CD4-positive, alpha-beta T cell (primary cell): Measurements from ENCODE around the gene NR2C1. TPM values are rescaled to one million over a fixed set of nuclear protein-coding genes. Genes with fewer than 3 reads are reported as not detected.
A peak's percentile ranks its signal among the peaks of the same experiment; 100 is the strongest.

ENCODE experiments used
- ATAC-seq: fragments of 200-7000 bp; cut with Tn5 transposase; one replicate; pipeline ENCODE4 v1.10.0; 2022; ENCODE audit warnings: mild to moderate bottlenecking; ENCODE audit not compliant: poor library complexity
- CTCF ChIA-PET: fragments of 350-600 bp; sonication (Branson Sonifier 250); formaldehyde crosslinking; loops from one replicate; lab custom pipeline; 2021; ENCODE audit warnings: antibody characterized with exemption, inconsistent platforms; lab: Charles Lee
- POLR2A ChIA-PET: fragments of 350-600 bp; sonication (Branson Sonifier 250); formaldehyde crosslinking; loops from one replicate; lab custom pipeline; 2021; ENCODE audit warnings: antibody characterized with exemption, inconsistent platforms; lab: Charles Lee
- DNase-seq, 14 experiments: peaks; one replicate each; pipeline ENCODE4 v3.0.0-alpha.2; 2013 to 2020; ENCODE audit warnings: mixed read lengths in 2 of 14
- H3K27ac ChIP-seq, 2 donors: one replicate each; pipeline versions ENCODE4 v1.5.1 to v1.7.0; 2013; ENCODE audit warnings: low read length in 2 of 2, low read depth in 1 of 2, mild to moderate bottlenecking in 1 of 2
- H3K27me3 ChIP-seq, 2 experiments: 1 replicate in 1 of 2; 2 replicates in 1 of 2; pipeline versions ENCODE4 v1.6.1 to v1.7.0; 2013; ENCODE audit warnings: low read length in 2 of 2, control low read depth in 1 of 2, mild to moderate bottlenecking in 1 of 2, moderate library complexity in 1 of 2; ENCODE audit not compliant: insufficient read depth in 2 of 2, control insufficient read depth in 1 of 2
- H3K36me3 ChIP-seq: one replicate; pipeline ENCODE4 v1.6.1; 2013; ENCODE audit warnings: low read length, control low read depth; ENCODE audit not compliant: insufficient read depth
- H3K4me1 ChIP-seq: one replicate; pipeline ENCODE4 v1.6.1; 2013; ENCODE audit warnings: low read length, control low read depth; ENCODE audit not compliant: insufficient read depth
- H3K4me3 ChIP-seq: one replicate; pipeline ENCODE4 v1.5.1; 2013; ENCODE audit warnings: mild to moderate bottlenecking, low read length, moderate library complexity
- H3K9me3 ChIP-seq, 2 experiments: 1 replicate in 1 of 2; 2 replicates in 1 of 2; pipeline versions ENCODE4 v1.6.1 to v1.7.0; 2013; ENCODE audit warnings: low read length in 2 of 2, mild to moderate bottlenecking in 2 of 2, control low read depth in 1 of 2, moderate library complexity in 1 of 2; ENCODE audit not compliant: control insufficient read depth in 1 of 2, insufficient read depth in 1 of 2
- H3K27ac Mint-ChIP-seq: one replicate; pipeline ENCODE4 v1.8.0; 2020; ENCODE audit warnings: mixed read lengths
- H3K27me3 Mint-ChIP-seq: one replicate; pipeline ENCODE4 v1.8.0; 2021; ENCODE audit warnings: mixed read lengths
- H3K36me3 Mint-ChIP-seq: one replicate; pipeline ENCODE4 v1.8.0; 2021; ENCODE audit warnings: low read depth, mixed read lengths
- H3K4me1 Mint-ChIP-seq: one replicate; pipeline ENCODE4 v1.8.0; 2021; ENCODE audit warnings: low read depth, mixed read lengths
- H3K4me3 Mint-ChIP-seq: one replicate; pipeline ENCODE4 v1.8.0; 2020; ENCODE audit warnings: mild to moderate bottlenecking, mixed read lengths
- H3K9me3 Mint-ChIP-seq: one replicate; pipeline ENCODE4 v1.8.0; 2020; ENCODE audit warnings: mixed read lengths
- intact Hi-C, 2 experiments: fragments of 100-400 bp; cut with DNase I in 1 of 2; cut with micrococcal nuclease in 1 of 2; formaldehyde crosslinking; loops; one replicate each; pipeline versions ENCODE4 v1.15.1 to v1.9.0; 2023 to 2025; cut with DNase I, micrococcal nuclease
- total RNA-seq, 174 experiments: library from RNA in 2 of 174; stranded (reverse) in 2 of 174; gene quantifications; one replicate each; pipeline ENCODE4 v1.2.3 and lab custom pipeline; 2021 to 2026
- TF ChIP-seq, protein P1 (sequence below): fragments of 200-600 bp; IDR thresholded peaks from one replicate; pipeline ENCODE4 v1.8.0; 2022; ENCODE audit warnings: antibody characterized with exemption, mild to moderate bottlenecking

The NR2C1 gene
- total RNA-seq, 2 experiments from 2014 or later = 48.3 to 58.9 TPM

DNA sequence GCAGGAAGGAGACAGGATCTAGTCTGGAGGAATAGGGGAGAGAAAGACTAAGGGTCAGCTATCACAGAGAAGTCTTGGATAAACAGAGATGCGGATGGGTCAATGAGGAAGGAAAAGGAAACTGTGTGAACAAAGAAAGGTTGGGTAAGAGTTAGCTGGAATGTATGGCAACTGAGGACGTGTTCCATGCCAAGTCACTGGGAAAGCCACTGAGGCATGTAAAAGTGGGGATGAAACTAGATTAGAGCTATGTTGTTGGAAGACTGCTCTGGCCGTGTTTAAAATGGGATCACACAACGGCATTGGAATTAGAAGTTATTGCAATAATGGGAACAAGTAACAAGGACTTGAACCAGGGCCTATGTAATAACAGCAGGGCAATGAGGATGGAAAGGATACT lies 3.9 kb upstream of the NR2C1 start:
- CTCF ChIA-PET = no interaction called here

DNA sequence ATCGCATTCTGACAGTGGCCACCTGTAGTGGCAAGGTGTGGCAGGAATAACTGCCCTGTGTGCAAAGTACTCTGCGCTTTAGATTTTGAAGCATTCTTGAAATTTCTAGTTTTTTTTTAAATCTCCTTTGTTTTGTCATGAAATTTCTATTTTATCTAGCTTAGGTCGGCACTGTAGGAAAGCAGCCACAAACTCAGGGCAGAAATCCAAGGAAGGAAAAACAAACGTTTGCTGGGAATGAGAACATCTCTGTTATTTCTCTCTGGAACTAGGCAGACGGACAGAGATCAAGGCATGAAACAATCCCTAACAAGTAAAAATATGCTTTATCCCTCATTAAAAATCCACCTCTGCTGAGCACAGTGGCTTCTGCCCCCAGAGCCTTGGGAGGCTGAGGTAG lies 1.3 kb upstream of the NR2C1 start:
- TF ChIP-seq, protein P1, sequence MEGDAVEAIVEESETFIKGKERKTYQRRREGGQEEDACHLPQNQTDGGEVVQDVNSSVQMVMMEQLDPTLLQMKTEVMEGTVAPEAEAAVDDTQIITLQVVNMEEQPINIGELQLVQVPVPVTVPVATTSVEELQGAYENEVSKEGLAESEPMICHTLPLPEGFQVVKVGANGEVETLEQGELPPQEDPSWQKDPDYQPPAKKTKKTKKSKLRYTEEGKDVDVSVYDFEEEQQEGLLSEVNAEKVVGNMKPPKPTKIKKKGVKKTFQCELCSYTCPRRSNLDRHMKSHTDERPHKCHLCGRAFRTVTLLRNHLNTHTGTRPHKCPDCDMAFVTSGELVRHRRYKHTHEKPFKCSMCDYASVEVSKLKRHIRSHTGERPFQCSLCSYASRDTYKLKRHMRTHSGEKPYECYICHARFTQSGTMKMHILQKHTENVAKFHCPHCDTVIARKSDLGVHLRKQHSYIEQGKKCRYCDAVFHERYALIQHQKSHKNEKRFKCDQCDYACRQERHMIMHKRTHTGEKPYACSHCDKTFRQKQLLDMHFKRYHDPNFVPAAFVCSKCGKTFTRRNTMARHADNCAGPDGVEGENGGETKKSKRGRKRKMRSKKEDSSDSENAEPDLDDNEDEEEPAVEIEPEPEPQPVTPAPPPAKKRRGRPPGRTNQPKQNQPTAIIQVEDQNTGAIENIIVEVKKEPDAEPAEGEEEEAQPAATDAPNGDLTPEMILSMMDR = no peak
- H3K9me3 Mint-ChIP-seq = no peaks in the 10 kb centered on the region
- Histone ChIP-seq H3K27me3 (no peaks in the 10 kb centered on the region), H3K27ac (no peak overlapping the region), H3K9me3 (no peaks in the 10 kb centered on the region), H3K4me3 (no peak overlapping the region), H3K36me3 (no peaks in the 10 kb centered on the region), H3K4me1 (peaks cover 17% of the 10 kb centered on the region)
- peaks cover 13% of the 10 kb centered on the region for H3K36me3 Mint-ChIP-seq
- ATAC-seq (no peak), DNase-seq (no peak)
- H3K4me3 Mint-ChIP-seq = peak overlapping the region; percentile 14
- no peaks in the 10 kb centered on the region for H3K27me3 Mint-ChIP-seq
- H3K27ac Mint-ChIP-seq = no peak overlapping the region
- CTCF ChIA-PET = interaction anchor here (1.3 kb wide), 1 partner anchor 11 kb away, joined by 3 read pairs; no protein-coding TSS in a partner anchor
- H3K4me1 Mint-ChIP-seq = peaks cover 12% of the 10 kb centered on the region
- intact Hi-C loops = loop anchor here in 1 of 2 experiments (2.0 to 10.0 kb wide), 8 partner anchors 72 to 1610 kb away; partner anchors contain the start of genes CEP83, MRPL42, NDUFA12 and SNRPF
- POLR2A ChIA-PET = no interaction called here

More for the DNA sequence above, 3.9 kb upstream of the NR2C1 start:
- H3K27me3 ChIP-seq = no peaks in the 10 kb centered on the region
- Mint-ChIP-seq H3K4me3 (no peak overlapping the region), H3K9me3 (no peaks in the 10 kb centered on the region), H3K27me3 (no peaks in the 10 kb centered on the region), H3K27ac (no peak overlapping the region), H3K4me1 (peaks cover 11% of the 10 kb centered on the region), H3K36me3 (peaks cover 8% of the 10 kb centered on the region)
- POLR2A ChIA-PET = no interaction called here
- ATAC-seq = no peak
- TF ChIP-seq, protein P1 = no peak
- no peak overlapping the region for H3K4me3 ChIP-seq
- intact Hi-C loops = loop anchor here in 1 of 2 experiments (5.0 to 10.0 kb wide), 4 partner anchors 475 to 1613 kb away; partner anchors contain the start of genes CEP83, MRPL42 and SOCS2
- H3K4me1 ChIP-seq = peaks cover 7% of the 10 kb centered on the region
- no peaks in the 10 kb centered on the region for H3K36me3 ChIP-seq
- no peaks in the 10 kb centered on the region for H3K9me3 ChIP-seq
- no peak overlapping the region for H3K27ac ChIP-seq
- DNase-seq = no peak

DNA sequence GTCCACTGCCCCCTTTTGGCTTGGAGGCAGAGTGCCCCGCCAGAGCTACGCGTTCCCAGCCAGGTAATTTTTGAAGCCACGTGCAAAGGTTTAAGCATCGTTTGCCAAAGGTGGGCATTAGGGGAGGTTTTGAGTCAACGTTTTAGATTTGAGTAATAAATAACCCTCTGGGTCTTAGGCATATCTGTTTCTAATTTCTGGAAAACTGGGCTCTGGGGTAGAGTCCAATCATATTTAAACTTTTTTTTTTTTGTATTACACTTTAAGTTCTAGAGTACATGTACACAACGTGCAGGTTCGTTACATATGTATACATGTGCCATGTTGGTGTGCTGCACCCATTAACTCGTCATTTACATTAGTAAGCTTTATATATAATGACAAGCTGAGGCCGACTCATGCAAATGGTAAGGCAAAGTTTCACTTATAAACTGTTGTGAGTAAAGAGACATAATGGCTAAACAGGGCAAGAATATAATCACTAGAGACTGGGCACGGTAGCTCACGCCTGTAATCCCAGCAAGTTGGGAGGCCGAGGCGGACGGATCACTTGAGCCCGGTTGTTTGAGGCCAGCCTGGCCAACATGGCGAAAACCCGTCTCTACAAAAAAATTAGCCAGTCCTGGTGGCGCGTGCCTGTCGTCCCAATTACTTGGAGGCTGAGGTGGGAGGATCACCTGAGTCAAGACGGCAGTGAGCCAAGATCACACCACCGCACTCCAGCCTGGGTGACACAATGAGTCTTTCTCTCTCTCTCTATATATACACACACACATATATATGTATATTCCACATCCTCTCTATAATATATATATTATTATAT lies 491 bp upstream of the NR2C1 start:
- DNase-seq (peak in 2 of 14 experiments; percentile 4 to 27), ATAC-seq (no peak)
- peaks cover 17% of the 10 kb centered on the region for H3K4me1 ChIP-seq
- H3K9me3 ChIP-seq = no peaks in the 10 kb centered on the region
- no peaks in the 10 kb centered on the region for H3K27me3 ChIP-seq
- H3K36me3 ChIP-seq = no peaks in the 10 kb centered on the region
- intact Hi-C loops = loop anchor here (2.0 to 10.0 kb wide), 9 partner anchors 72 to 1609 kb away; partner anchors contain the start of genes CEP83 (in 1 of the 2), FGD6 (in 1 of the 2), METAP2 (in 1 of the 2) and MRPL42 (in 1 of the 2)
- peak overlapping the region; percentile 84 for H3K4me3 ChIP-seq
- Mint-ChIP-seq H3K27me3 (no peaks in the 10 kb centered on the region), H3K4me1 (peaks cover 21% of the 10 kb centered on the region), H3K36me3 (peaks cover 16% of the 10 kb centered on the region), H3K27ac (peak overlapping the region; percentile 89), H3K9me3 (no peaks in the 10 kb centered on the region), H3K4me3 (peak overlapping the region; percentile 98)
- POLR2A ChIA-PET = interaction anchor here (0.6 to 2.0 kb wide), 8 partner anchors 11 to 1397 kb away, joined by 3 to 32 read pairs (median 6); partner anchors contain the start of genes CRADD, FGD6, METAP2 and NDUFA12
- CTCF ChIA-PET = interaction anchor here (0.6 to 2.0 kb wide), 20 partner anchors 8 to 962 kb away, joined by 3 to 16 read pairs (median 4); partner anchors contain the start of genes FGD6, LTA4H, METAP2 and NDUFA12
- TF ChIP-seq, protein P1 = peak; percentile 83
- H3K27ac ChIP-seq = no peak overlapping the region
